Activated CD8-positive, alpha-beta memory T cell treated with anti-CD3 and anti-CD28 coated beads, Interleukin-2, amount 50 U/mL, for 1 hour (primary cell): ENCODE measurements around the gene NAALADL2.
"Not testable (repeated sequence)": the region's sequence is repeated elsewhere in the genome, so short reads cannot be mapped to it uniquely, and the experiment has no call there.

Source experiments
- DNase-seq: peaks from one replicate; pipeline ENCODE4 v3.0.0-alpha.2; 2020; ENCODE audit errors: extremely low read depth

NAALADL2 gene

GRCh38 chr3:175585898-175586297, 726.8 kb downstream of the NAALADL2 start:
- no peak for DNase-seq

- DNase-seq, result no peak
Measured at GRCh38 chr3:175590745-175591144, 731.6 kb downstream of the NAALADL2 start.

GRCh38 chr3:175591375-175591774, 732.2 kb downstream of the NAALADL2 start:
- DNase-seq, result no peak

- DNase-seq, result no peak
Measured at GRCh38 chr3:175593331-175593730, 734.2 kb downstream of the NAALADL2 start.

GRCh38 chr3:175598740-175599139, 739.6 kb downstream of the NAALADL2 start:
- DNase-seq, result no peak

GRCh38 chr3:175601521-175601920, 742.4 kb downstream of the NAALADL2 start:
- DNase-seq, result no peak

GRCh38 chr3:175605851-175606250, 746.7 kb downstream of the NAALADL2 start:
- no peak for DNase-seq

- DNase-seq, result no peak
Measured at GRCh38 chr3:175606650-175607318, 747.6 kb downstream of the NAALADL2 start.

- no peak for DNase-seq
Measured at GRCh38 chr3:175608356-175608755, 749.2 kb downstream of the NAALADL2 start.

- no peak for DNase-seq
Measured at GRCh38 chr3:175608911-175609310, 749.8 kb downstream of the NAALADL2 start.

GRCh38 chr3:175612487-175613196, 753.5 kb downstream of the NAALADL2 start:
- no peak for DNase-seq

- DNase-seq, result not testable (repeated sequence)
Measured at GRCh38 chr3:175614107-175614506, 755.0 kb downstream of the NAALADL2 start.

GRCh38 chr3:175617247-175617646, 758.1 kb downstream of the NAALADL2 start:
- no peak for DNase-seq

GRCh38 chr3:175619369-175619768, 760.2 kb downstream of the NAALADL2 start:
- DNase-seq, result no peak

GRCh38 chr3:175620093-175620492, 761.0 kb downstream of the NAALADL2 start:
- DNase-seq, result no peak

GRCh38 chr3:175620532-175620931, 761.4 kb downstream of the NAALADL2 start:
- DNase-seq, result no peak

- no peak for DNase-seq
Measured at GRCh38 chr3:175640958-175641357, 781.8 kb downstream of the NAALADL2 start.

- no peak for DNase-seq
Measured at GRCh38 chr3:175646865-175647264, 787.7 kb downstream of the NAALADL2 start.

- no peak for DNase-seq
Measured at GRCh38 chr3:175648899-175649298, 789.8 kb downstream of the NAALADL2 start.

GRCh38 chr3:175651716-175652115, 792.6 kb downstream of the NAALADL2 start:
- DNase-seq, result no peak

GRCh38 chr3:175655351-175655750, 796.2 kb downstream of the NAALADL2 start:
- no peak for DNase-seq

- no peak for DNase-seq
Measured at GRCh38 chr3:175656461-175656860, 797.3 kb downstream of the NAALADL2 start.

GRCh38 chr3:175659670-175660350, 800.7 kb downstream of the NAALADL2 start:
- DNase-seq, result no peak
